ENCODE results near the gene KCNIP3.

DNA sequence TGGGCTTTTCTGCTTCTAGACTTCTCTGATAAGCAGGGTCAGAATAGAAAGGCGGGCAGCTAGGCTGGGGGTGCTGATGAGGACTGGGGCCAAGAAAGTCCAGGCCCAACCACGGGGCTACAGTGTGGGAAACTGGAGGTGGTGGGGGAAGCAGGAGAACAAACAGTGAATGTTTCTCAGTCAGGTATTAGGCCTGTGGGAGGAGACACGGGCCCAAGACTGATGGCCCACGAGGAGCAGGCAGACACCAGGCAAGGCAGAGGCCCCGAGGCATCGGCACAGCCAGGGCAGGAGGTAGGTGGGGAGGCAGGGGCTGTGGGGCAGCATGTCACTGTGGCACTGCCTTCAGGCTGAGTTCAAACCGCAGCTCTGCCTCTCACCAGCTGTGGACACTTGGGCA lies 40.7 kb downstream of the KCNIP3 start:
- TF ChIP-seq, protein P1, sequence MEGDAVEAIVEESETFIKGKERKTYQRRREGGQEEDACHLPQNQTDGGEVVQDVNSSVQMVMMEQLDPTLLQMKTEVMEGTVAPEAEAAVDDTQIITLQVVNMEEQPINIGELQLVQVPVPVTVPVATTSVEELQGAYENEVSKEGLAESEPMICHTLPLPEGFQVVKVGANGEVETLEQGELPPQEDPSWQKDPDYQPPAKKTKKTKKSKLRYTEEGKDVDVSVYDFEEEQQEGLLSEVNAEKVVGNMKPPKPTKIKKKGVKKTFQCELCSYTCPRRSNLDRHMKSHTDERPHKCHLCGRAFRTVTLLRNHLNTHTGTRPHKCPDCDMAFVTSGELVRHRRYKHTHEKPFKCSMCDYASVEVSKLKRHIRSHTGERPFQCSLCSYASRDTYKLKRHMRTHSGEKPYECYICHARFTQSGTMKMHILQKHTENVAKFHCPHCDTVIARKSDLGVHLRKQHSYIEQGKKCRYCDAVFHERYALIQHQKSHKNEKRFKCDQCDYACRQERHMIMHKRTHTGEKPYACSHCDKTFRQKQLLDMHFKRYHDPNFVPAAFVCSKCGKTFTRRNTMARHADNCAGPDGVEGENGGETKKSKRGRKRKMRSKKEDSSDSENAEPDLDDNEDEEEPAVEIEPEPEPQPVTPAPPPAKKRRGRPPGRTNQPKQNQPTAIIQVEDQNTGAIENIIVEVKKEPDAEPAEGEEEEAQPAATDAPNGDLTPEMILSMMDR (IDR thresholded peaks at IDR 0.05): no peak
- TF ChIP-seq, protein P2, sequence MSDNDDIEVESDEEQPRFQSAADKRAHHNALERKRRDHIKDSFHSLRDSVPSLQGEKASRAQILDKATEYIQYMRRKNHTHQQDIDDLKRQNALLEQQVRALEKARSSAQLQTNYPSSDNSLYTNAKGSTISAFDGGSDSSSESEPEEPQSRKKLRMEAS (IDR thresholded peaks at IDR 0.05; ENCODE audit: low read depth): no peak
- TF ChIP-seq POLR2AphosphoS5 (IDR thresholded peaks at IDR 0.05; ENCODE audit: low read depth, low read length): no peak
- no peak for TF ChIP-seq NRF1 (IDR thresholded peaks at IDR 0.05; ENCODE audit: low read depth, low read length)
- no peak for TF ChIP-seq MXI1 (IDR thresholded peaks at IDR 0.05; ENCODE audit: low read depth, low read length)
- TF ChIP-seq EZH2phosphoT487 (IDR thresholded peaks at IDR 0.05; ENCODE audit: borderline replicate concordance, low read depth): no peak
- TF ChIP-seq NFIC (IDR thresholded peaks at IDR 0.05; ENCODE audit: borderline replicate concordance): no peak
